Natural killer cell (primary cell): ENCODE data around the gene FBN1. TPM values are rescaled to one million over a fixed set of nuclear protein-coding genes. Genes with fewer than 3 reads are reported as not detected.

Experiments
- ATAC-seq, 3 donors: fragments of 150-1000 bp in 2 of 3; fragments of 200-7000 bp in 1 of 3; cut with Tn5 transposase; 1 replicate in 1 of 3; 2 replicates in 2 of 3; pipeline ENCODE4 v1.10.0; 2021; ENCODE audit warnings: mild to moderate bottlenecking in 2 of 3, moderate library complexity in 2 of 3
- DNase-seq, 2 donors: peaks; one replicate each; pipeline versions ENCODE4 v3.0.0 to v3.0.0-alpha.2; 2013 to 2021; ENCODE audit warnings: mixed read lengths in 1 of 2
- H3K27ac ChIP-seq: one replicate; pipeline ENCODE4 v1.5.1; 2013; ENCODE audit warnings: mild to moderate bottlenecking, low read length
- H3K27me3 ChIP-seq: one replicate; pipeline ENCODE4 v1.6.1; 2013; ENCODE audit warnings: low read length; ENCODE audit not compliant: control insufficient read depth, insufficient read depth
- H3K36me3 ChIP-seq: one replicate; pipeline ENCODE4 v1.6.1; 2013; ENCODE audit warnings: low read length; ENCODE audit not compliant: control insufficient read depth, insufficient read depth
- H3K4me1 ChIP-seq: one replicate; pipeline ENCODE4 v1.6.1; 2013; ENCODE audit warnings: low read length; ENCODE audit not compliant: control insufficient read depth, insufficient read depth
- H3K4me3 ChIP-seq: one replicate; pipeline ENCODE4 v1.5.1; 2013; ENCODE audit warnings: low read length
- H3K9me3 ChIP-seq: one replicate; pipeline ENCODE4 v1.6.1; 2013; ENCODE audit warnings: low read length; ENCODE audit not compliant: control insufficient read depth, insufficient read depth
- H3K27ac Mint-ChIP-seq, 2 donors: one replicate each; pipeline ENCODE4 v1.8.0; 2022; ENCODE audit warnings: mild to moderate bottlenecking in 2 of 2, mixed read lengths in 2 of 2, moderate library complexity in 1 of 2
- H3K27me3 Mint-ChIP-seq, 2 donors: one replicate each; pipeline ENCODE4 v1.8.0; 2022; ENCODE audit warnings: low read depth in 2 of 2, mixed read lengths in 2 of 2
- H3K36me3 Mint-ChIP-seq: one replicate; pipeline ENCODE4 v1.8.0; 2022; ENCODE audit warnings: mixed read lengths
- H3K4me1 Mint-ChIP-seq, 2 donors: one replicate each; pipeline ENCODE4 v1.8.0; 2022; ENCODE audit warnings: mixed read lengths in 2 of 2
- H3K4me3 Mint-ChIP-seq: one replicate; pipeline ENCODE4 v1.8.0; 2022; ENCODE audit warnings: mild to moderate bottlenecking, moderate library complexity, mixed read lengths
- H3K9me3 Mint-ChIP-seq, 2 donors: one replicate each; pipeline ENCODE4 v1.8.0; 2022; ENCODE audit warnings: mixed read lengths in 2 of 2
- CTCF ChIP-seq: fragments of 200-600 bp; IDR thresholded peaks from one replicate; pipeline ENCODE4 v1.8.0; 2022; ENCODE audit warnings: antibody characterized with exemption
- WGBS: methylation state at CpG from one replicate; pipeline ENCODE4 v1.1.7; 2013; ENCODE audit warnings: missing lambda C conversion rate; ENCODE audit not compliant: insufficient coverage; 5-methylcytosine and 5-hydroxymethylcytosine counted together
- intact Hi-C: fragments of 100-400 bp; cut with micrococcal nuclease; formaldehyde crosslinking; loops from one replicate; pipeline ENCODE4 v1.14.2; 2022
- total RNA-seq, 4 donors: library from RNA; stranded (reverse); fragments of 120-200 nt in 1 of 4; gene quantifications; one replicate each; pipeline versions ENCODE4 v1.2.3 to v1.2.4, GENCODE V29; 2013 to 2022

The FBN1 gene
- total RNA-seq, 3 donors from 2014 or later (not counting 1 experiment from before 2014, with no cell fraction given): 0.33 to 0.54 (median 0.33) TPM

GRCh38 chr15:48553559-48553958 lies 92.0 kb downstream of the FBN1 start:
- Histone ChIP-seq H3K4me3 (no peak overlapping the region), H3K4me1 (no peaks in the 10 kb centered on the region), H3K9me3 (no peaks in the 10 kb centered on the region), H3K36me3 (no peaks in the 10 kb centered on the region), H3K27ac (no peak overlapping the region), H3K27me3 (no peaks in the 10 kb centered on the region)
- intact Hi-C loops: no loop called here
- H3K9me3 Mint-ChIP-seq: no peaks in the 10 kb centered on the region
- no peak overlapping the region for H3K4me3 Mint-ChIP-seq
- H3K27ac Mint-ChIP-seq: no peak overlapping the region
- whole genome bisulfite sequencing: 100% methylated on average over 1 of the region's 2 CpGs
- no peaks in the 10 kb centered on the region for H3K4me1 Mint-ChIP-seq
- no peak for DNase-seq
- peaks cover 0 to 8% of the 10 kb centered on the region in 2 donors for H3K27me3 Mint-ChIP-seq
- no peak for ATAC-seq
- no peaks in the 10 kb centered on the region for H3K36me3 Mint-ChIP-seq
- no peak for TF ChIP-seq CTCF

GRCh38 chr15:48550822-48551525 lies 94.5 kb downstream of the FBN1 start:
- TF ChIP-seq CTCF: no peak
- intact Hi-C loops: no loop called here
- Histone ChIP-seq H3K4me3 (no peak overlapping the region), H3K9me3 (no peaks in the 10 kb centered on the region), H3K4me1 (no peaks in the 10 kb centered on the region), H3K27me3 (no peaks in the 10 kb centered on the region), H3K27ac (no peak overlapping the region), H3K36me3 (no peaks in the 10 kb centered on the region)
- DNase-seq (no peak), ATAC-seq (no peak)
- Mint-ChIP-seq H3K27me3 (peaks cover 0 to 8% of the 10 kb centered on the region in 2 donors), H3K36me3 (no peaks in the 10 kb centered on the region), H3K9me3 (no peaks in the 10 kb centered on the region), H3K27ac (no peak overlapping the region), H3K4me1 (no peaks in the 10 kb centered on the region), H3K4me3 (no peak overlapping the region)
- WGBS: 87% methylated on average over 2 of the region's 3 CpGs

- no peak for ATAC-seq
- TF ChIP-seq CTCF: no peak
- Histone ChIP-seq H3K36me3 (no peaks in the 10 kb centered on the region), H3K4me3 (no peak overlapping the region), H3K9me3 (no peaks in the 10 kb centered on the region), H3K27me3 (no peaks in the 10 kb centered on the region), H3K27ac (no peak overlapping the region), H3K4me1 (no peaks in the 10 kb centered on the region)
- no peak for DNase-seq
- WGBS: no CpG with 5 or more reads among the region's 2 CpGs
- H3K27ac Mint-ChIP-seq: no peak overlapping the region
- H3K9me3 Mint-ChIP-seq: no peaks in the 10 kb centered on the region
- no peaks in the 10 kb centered on the region for H3K4me1 Mint-ChIP-seq
- H3K27me3 Mint-ChIP-seq: peaks cover 0 to 2% of the 10 kb centered on the region in 2 donors
- H3K4me3 Mint-ChIP-seq: no peak overlapping the region
- intact Hi-C loops: no loop called here
- no peaks in the 10 kb centered on the region for H3K36me3 Mint-ChIP-seq
Measured at GRCh38 chr15:48548455-48548854, 97.1 kb downstream of the FBN1 start.

GRCh38 chr15:48547286-48547685 lies 98.2 kb downstream of the FBN1 start:
- Mint-ChIP-seq H3K27me3 (no peaks in the 10 kb centered on the region), H3K4me3 (no peak overlapping the region), H3K9me3 (no peaks in the 10 kb centered on the region), H3K36me3 (no peaks in the 10 kb centered on the region), H3K4me1 (no peaks in the 10 kb centered on the region), H3K27ac (no peak overlapping the region)
- H3K9me3 ChIP-seq: no peaks in the 10 kb centered on the region
- H3K4me3 ChIP-seq: no peak overlapping the region
- ATAC-seq (no peak), DNase-seq (no peak)
- H3K4me1 ChIP-seq: no peaks in the 10 kb centered on the region
- TF ChIP-seq CTCF: no peak
- no peaks in the 10 kb centered on the region for H3K36me3 ChIP-seq
- H3K27ac ChIP-seq: no peak overlapping the region
- intact Hi-C loops: no loop called here
- WGBS: 88% methylated on average over 3 of the region's 4 CpGs
- H3K27me3 ChIP-seq: no peaks in the 10 kb centered on the region
